Mammary epithelial cell (primary cell): ENCODE data around the gene COPS8.

Source experiments
- EZH2 ChIP-seq: IDR thresholded peaks from 2 replicates; pipeline ENCODE4 v1.6.1; 2012; ENCODE audit warnings: low read length, inconsistent platforms, borderline replicate concordance
- TF ChIP-seq, protein P1 (sequence below), 2 donors: IDR thresholded peaks in 1 of 2; conservative IDR thresholded peaks in 1 of 2; 2 replicates each; pipeline ENCODE4 v1.5.1; 2011 to 2012; ENCODE audit warnings: inconsistent platforms in 2 of 2, low read length in 2 of 2, mild to moderate bottlenecking in 2 of 2, control low read depth in 1 of 2, low read depth in 1 of 2; ENCODE audit not compliant: insufficient read depth in 1 of 2; ENCODE audit errors: extremely low read depth in 1 of 2

DNA sequence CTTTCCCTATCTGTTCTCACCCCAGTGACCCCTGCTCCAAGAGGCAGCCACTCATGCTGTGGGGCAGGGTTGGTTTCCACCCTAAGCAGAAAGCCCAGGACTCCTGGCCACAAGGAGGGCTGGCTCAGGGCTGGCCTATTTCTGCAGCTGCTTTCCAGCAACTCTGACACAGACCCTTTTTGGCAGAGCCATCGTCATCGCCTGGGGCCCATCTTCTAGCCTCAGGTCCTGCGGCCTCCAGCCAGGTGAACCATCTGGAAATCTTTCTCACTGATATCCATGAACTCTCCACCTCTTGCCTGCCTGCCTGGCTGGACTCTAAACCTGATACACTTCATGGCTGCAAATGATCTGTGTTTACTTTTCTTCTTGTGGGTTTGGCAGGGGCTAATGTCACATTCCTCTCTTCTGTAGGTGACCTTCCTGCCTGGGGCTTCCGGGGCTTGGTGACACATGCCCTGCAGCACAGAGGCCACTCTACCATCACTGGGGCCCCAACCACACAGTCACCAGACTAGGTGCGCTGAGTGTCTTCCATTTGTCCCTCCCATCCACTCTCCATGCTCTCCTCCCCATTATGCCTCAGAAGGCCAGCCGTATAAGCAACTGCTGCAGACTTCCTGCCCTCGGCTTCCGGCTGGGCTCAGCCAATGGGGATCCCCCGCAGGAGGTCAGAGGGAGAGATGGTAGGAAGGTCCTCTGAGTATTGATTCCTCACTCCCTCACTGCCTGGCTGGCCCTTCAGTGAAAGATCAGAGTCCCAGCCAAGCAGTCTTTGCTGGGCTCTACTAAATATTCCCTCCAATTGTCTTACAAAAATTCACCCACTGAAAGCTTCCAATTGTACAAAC is 9.7 kb upstream of the COPS8 start:
- TF ChIP-seq, protein P1, sequence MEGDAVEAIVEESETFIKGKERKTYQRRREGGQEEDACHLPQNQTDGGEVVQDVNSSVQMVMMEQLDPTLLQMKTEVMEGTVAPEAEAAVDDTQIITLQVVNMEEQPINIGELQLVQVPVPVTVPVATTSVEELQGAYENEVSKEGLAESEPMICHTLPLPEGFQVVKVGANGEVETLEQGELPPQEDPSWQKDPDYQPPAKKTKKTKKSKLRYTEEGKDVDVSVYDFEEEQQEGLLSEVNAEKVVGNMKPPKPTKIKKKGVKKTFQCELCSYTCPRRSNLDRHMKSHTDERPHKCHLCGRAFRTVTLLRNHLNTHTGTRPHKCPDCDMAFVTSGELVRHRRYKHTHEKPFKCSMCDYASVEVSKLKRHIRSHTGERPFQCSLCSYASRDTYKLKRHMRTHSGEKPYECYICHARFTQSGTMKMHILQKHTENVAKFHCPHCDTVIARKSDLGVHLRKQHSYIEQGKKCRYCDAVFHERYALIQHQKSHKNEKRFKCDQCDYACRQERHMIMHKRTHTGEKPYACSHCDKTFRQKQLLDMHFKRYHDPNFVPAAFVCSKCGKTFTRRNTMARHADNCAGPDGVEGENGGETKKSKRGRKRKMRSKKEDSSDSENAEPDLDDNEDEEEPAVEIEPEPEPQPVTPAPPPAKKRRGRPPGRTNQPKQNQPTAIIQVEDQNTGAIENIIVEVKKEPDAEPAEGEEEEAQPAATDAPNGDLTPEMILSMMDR (conservative IDR thresholded peaks at IDR 0.05 in 1 of 2, IDR thresholded peaks at IDR 0.05 in 1 of 2; ENCODE audit: extremely low read depth in 1 of 2, insufficient read depth in 1 of 2, low read depth in 1 of 2, low read length in 2 of 2) = no peak
- no peak for TF ChIP-seq EZH2
